ENCODE data around the gene KRT14.
"Not testable (repeated sequence)": the region's sequence is repeated elsewhere in the genome, so short reads cannot be mapped to it uniquely, and the experiment has no call there.

The KRT14 gene

GRCh38 chr17:41586863-41587495 lies at the start of gene KRT14:
Gene KRT14 (minus strand): TSS chr17:41586895. CDS start chr17:41586834, 61 bp downstream.
- DNase-seq = no peak

- DNase-seq = no peak
Measured at GRCh38 chr17:41635121-41636097, 48.7 kb upstream of the KRT14 start.

- DNase-seq = no peak
Measured at GRCh38 chr17:41634639-41635038, 47.9 kb upstream of the KRT14 start.

- no peak for DNase-seq
Measured at GRCh38 chr17:41633556-41634199, 47.0 kb upstream of the KRT14 start.

GRCh38 chr17:41632482-41633105 lies 45.9 kb upstream of the KRT14 start:
- DNase-seq = no peak

- no peak for DNase-seq
Measured at GRCh38 chr17:41631898-41632285, 45.2 kb upstream of the KRT14 start.

- DNase-seq = no peak
Measured at GRCh38 chr17:41631025-41631897, 44.6 kb upstream of the KRT14 start.

- no peak for DNase-seq
Measured at GRCh38 chr17:41629826-41630670, 43.4 kb upstream of the KRT14 start.

GRCh38 chr17:41629316-41629715 lies 42.6 kb upstream of the KRT14 start:
- DNase-seq = no peak

GRCh38 chr17:41628621-41629255 lies 42.0 kb upstream of the KRT14 start:
- not testable (repeated sequence) for DNase-seq

GRCh38 chr17:41628073-41628370 lies 41.3 kb upstream of the KRT14 start:
- not testable (repeated sequence) for DNase-seq

- DNase-seq = no peak
Measured at GRCh38 chr17:41627316-41628072, 40.8 kb upstream of the KRT14 start.

- DNase-seq = not testable (repeated sequence)
Measured at GRCh38 chr17:41626914-41627295, 40.2 kb upstream of the KRT14 start.

GRCh38 chr17:41626028-41626913 lies 39.6 kb upstream of the KRT14 start:
- not testable (repeated sequence) for DNase-seq

GRCh38 chr17:41625602-41626001 lies 38.9 kb upstream of the KRT14 start:
- no peak for DNase-seq

- DNase-seq = no peak
Measured at GRCh38 chr17:41624208-41625101, 37.8 kb upstream of the KRT14 start, which contains the start of gene KRT17. Gene KRT17 (minus strand): TSS chr17:41624575. CDS start chr17:41624509, 66 bp downstream.

GRCh38 chr17:41623184-41623861 lies 36.6 kb upstream of the KRT14 start:
- not testable (repeated sequence) for DNase-seq

Data from NCI-H1930 (cell line).